GM19025 (cell line): ENCODE results near the gene FKBP5.
"Not testable (repeated sequence)": the region's sequence is repeated elsewhere in the genome, so short reads cannot be mapped to it uniquely, and the experiment has no call there.

Experiments
- ATAC-seq: cut with Tn5 transposase; IDR thresholded peaks from one replicate; pipeline ENCODE4 v1.9.1; 2021; ENCODE audit warnings: mild to moderate bottlenecking, low read depth, moderate library complexity; ENCODE audit not compliant: unreplicated experiment

Gene FKBP5

DNA sequence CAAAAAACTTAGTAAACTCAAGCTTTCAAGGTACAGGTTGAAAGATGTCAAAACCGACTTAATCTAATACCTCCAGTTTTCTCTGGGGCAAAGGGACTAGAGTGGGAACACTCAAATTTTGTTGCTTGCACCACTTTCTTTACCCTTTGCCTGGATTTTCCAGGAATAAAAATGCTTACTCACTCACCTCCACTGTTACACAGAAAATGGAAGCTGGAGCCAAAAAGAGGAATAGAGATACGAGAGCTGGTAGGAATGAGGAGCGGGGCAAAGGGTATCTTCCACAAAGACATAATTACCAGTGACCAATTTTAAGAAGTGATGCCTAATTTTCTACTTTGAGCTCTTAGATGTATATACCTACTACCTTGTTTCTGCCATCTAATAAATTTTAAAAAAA is 96.5 kb downstream of the FKBP5 start:
- ATAC-seq, result no peak

DNA sequence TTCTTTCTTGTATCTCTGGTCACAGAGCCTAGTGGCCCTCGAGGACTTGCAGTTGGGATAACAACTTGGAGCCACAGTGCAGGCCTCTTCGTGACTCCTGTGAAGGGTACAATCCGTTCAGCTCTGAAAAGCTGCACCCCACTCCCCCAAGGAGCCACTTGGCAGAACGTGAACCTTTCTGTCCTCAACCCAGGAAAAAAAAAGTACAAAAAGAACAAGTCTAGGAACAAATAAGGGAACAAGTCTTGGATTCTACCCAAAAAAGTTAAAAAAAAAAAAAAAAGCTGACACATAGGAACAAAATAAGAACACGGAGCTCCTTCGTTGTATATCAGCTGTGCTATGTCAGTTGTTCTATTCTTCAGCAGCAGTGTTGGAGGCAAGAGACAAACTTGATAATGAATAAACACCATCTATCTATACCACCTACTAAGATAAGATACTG is 98.1 kb downstream of the FKBP5 start:
- ATAC-seq, result no peak

GRCh38 chr6:35589904-35590303 is 98.8 kb downstream of the FKBP5 start:
- ATAC-seq, result no peak

DNA sequence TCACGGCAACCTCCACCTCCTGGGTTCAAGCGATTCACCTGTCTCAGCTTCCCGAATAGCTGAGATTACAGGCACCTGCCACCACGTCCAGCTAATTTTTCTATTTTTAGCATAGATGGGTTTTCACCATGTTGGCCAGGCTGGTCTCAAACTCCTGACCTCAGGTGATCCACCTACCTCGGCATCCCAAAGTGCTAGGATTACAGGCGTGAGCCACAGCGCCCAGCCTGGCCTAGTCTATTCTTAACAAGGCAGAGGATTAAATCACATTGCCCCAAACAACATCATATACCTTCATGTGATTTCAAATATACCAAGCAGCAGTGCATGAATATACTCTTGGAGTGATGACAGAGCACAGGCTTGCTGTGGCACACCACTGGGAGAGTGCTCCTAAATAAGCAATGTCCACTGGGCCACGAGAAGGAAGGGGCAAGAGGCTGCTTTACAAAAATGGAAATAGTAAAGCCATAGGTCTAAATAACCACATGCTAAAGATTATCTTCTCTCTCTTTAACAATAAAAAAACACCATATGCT is 99.4 kb downstream of the FKBP5 start:
- no peak for ATAC-seq

DNA sequence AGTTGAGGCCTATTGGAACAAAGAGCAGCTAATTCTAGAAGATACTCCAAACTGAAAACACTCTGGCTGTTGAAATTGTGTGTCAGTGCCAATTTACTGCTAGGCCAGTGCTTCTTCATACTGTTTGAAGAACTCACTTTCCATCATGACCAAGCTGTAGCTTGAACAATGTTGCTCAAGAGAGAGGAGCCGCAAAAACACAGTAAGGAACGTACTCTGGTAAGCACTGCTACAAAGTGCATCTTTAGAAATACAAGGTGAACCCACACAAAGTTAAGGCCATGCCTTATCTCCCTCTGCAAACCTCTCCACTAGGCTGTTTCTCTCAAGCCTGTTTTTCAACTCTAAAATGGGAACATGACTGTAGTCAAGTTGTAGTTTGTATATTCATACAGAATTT is 101.5 kb downstream of the FKBP5 start:
- ATAC-seq, result no peak

- ATAC-seq, result no peak
Observed at GRCh38 chr6:35586542-35586941, 102.2 kb downstream of the FKBP5 start.

DNA sequence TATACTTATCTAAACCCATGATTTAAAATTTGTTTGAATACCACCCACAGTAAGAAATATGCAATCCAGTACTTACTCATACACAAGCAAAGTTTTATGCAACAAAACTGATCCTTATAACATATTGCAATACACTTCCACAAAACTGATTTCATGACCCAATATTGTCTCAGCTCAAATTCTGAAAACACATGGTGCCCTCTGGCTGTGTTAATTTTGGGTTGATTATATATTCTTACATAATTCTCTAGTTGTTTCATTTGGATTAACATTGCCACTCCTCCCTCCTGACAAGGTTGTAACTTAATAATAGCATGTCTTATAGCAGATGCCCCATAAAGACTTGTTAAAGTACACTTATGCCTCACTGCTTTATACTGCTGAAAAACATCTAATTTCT is 103.1 kb downstream of the FKBP5 start:
- no peak for ATAC-seq

GRCh38 chr6:35583893-35584688 is 104.6 kb downstream of the FKBP5 start:
- ATAC-seq, result no peak

- no peak for ATAC-seq
Observed at GRCh38 chr6:35582315-35582714, 106.4 kb downstream of the FKBP5 start.

DNA sequence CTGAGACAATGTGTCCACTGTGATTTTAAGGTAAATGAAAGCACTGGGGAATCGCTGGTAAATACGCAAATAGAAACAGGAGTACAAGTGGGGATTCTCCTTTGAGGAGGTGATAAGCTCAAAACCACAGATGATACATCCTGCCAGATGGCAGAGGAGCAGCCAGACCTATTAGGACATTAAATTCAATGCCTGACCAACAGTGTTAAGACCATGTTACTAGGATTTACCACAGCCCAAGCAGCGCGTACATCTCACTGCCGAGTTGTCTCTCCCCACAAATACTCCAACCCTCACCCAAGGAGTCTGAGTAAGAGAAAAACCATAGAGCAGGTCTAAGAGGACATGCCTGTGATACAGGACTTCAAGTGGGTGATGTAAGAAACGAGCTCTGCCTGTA is 107.1 kb downstream of the FKBP5 start:
- no peak for ATAC-seq

DNA sequence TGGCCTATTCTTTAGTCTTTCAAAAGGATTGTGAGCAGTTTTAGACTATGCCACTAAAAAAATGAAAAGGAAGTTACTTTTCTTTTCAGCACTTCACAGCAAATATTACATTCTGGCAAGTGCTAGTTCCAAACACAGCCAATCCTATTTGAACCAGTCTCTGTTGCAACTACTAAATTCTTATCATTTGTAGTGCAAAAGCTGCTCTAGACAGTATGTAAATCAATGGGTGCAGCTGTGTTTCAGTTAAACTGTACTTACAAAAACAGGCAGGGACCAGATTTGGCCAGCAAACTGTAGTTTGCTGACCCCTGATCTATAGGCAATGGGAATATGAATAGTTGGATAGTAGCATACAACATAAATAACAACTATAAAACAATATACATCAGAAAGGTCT is 107.9 kb downstream of the FKBP5 start:
- ATAC-seq, result no peak

GRCh38 chr6:35576682-35577081 is 112.0 kb downstream of the FKBP5 start:
- ATAC-seq, result no peak

GRCh38 chr6:35573495-35574110 is 115.1 kb downstream of the FKBP5 start:
- no peak for ATAC-seq

DNA sequence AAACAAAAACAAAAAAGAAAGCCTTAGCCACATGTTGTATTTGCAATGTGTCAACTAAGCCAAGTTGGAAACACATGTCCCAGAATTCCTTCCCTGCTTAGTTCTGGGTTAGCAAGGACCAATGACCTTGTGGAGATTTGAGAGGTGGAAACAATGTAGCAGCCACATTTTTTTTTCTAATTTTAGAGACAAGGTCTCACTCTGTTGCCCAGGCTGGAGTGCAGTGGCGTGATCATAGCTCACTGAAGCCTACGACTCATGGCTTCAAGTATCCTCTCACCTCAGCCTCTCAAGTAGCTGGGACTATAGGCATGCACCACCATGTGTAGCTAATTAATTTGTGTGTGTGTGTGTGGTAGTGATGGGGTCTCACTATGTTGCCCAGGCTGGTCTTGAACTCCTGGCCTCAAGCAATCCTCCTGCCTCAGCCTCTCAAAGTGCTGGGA is 117.8 kb downstream of the FKBP5 start:
- not testable (repeated sequence) for ATAC-seq

DNA sequence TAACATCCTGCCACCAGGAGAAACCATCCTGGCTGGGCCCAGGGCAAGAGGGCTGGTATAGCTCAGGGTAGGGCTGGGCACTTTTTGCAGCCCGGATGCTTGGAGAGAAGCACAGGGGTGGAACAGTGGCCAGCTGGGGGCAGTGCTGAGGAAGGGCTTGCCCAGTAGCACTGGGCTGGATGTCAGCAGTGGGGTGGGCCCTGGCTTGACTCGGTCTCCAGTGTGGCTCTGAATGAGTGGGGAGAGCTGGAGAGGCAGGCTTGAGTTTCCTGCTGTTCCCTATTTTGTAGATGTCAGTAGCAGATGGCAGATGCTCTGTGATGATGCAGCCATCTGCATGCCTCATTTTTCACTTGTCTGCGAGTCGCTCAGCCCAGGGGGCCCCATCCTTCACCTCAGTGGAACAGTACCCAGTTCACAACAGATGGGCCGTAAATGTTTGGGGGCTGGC is 119.7 kb downstream of the FKBP5 start:
- ATAC-seq, result no peak

DNA sequence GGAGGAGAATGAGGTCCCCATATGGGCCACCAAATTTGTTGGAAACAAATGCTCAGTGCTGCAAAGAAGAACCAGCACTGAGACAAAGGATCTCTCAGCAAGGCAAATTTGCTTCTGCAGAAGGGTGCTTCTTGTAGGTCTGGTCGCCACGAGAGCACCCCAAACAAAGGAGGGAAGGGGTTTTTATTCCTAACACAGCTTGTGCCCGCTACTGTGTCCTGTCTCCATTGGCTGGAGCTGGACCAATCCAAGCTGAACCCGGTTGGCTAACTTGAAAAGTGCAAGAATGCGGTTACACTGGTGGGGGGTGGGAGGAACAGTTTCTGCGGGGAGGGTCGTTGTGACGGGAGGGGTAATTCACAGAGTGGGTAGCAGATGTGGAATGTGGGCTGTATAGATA is 121.9 kb downstream of the FKBP5 start:
- ATAC-seq, result no peak

GRCh38 chr6:35564733-35565132 is 124.0 kb downstream of the FKBP5 start:
- no peak for ATAC-seq

- ATAC-seq, result no peak
Observed at GRCh38 chr6:35562060-35562459, 126.7 kb downstream of the FKBP5 start.

DNA sequence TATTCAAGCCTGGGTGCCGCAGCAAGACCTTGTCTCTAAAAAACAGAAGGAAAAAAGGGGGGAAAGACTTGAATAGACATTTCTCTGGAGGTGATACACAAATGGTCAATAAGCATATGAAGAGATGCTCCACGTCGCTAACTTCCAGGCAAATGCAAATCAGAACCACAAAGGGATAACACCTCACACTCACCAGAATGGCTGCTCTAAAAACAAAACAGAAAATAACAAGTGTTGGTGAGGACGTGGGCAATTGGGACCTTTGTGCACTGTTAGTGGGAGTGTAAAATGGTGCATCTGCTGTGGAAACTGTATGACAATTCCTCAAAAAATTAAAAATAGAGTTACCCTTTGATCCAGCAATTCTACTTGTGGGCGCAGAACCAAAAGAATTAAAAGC is 127.6 kb downstream of the FKBP5 start:
- no peak for ATAC-seq

- ATAC-seq, result no peak
Observed at GRCh38 chr6:35558571-35558970, 130.1 kb downstream of the FKBP5 start.

DNA sequence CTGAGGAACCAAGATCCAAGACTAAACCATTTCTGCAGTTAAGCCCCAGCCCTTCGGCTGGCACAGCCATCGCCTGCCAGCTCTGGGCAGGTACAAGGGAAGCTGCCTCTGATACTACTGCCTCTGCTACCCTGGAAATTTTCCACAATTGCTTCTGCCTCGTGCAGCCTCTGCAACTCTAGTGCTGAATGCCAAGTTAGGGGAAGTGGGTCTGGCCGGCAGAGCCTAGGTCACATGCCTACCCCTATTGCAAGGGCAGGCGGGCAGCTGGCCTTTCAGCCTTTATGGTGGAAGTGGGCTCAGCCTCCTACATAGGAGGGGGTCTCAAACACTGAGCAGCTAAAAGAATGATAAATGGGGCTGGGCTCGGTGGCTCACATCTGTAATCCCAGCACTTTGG is 131.5 kb downstream of the FKBP5 start:
- no peak for ATAC-seq

DNA sequence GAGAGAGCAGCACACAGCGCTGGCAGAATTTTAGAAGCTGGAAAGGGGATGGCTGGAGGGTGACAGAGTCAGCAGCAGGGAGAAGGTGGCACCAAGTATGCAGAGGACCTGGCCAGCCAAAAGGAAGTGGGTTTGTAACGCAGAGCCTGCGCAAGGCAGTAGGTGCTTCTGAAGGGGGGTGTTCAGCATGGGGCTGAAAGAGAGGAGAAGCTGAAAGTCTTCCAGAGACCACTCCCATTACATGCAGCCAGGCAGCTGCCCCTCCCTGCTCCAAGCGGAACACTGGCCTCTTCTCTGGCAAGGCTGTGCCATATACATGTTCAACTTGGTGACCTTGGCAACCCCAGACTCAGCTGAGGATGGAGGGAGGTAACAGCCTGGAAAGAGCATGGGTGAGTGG is 133.9 kb downstream of the FKBP5 start:
- ATAC-seq, result no peak
